K562 (cell line): ENCODE measurements around the gene USP20. TPM values are rescaled to one million over a fixed set of nuclear protein-coding genes. Genes with fewer than 3 reads are reported as not detected.
A peak's percentile ranks its signal among the peaks of the same experiment; 100 is the strongest.

Experiments
- CBX3 ChIP-seq, 2 experiments: IDR thresholded peaks; 1 replicate in 1 of 2; 2 replicates in 1 of 2; pipeline ENCODE4 v1.6.1; 2012; ENCODE audit warnings: inconsistent platforms in 2 of 2, low read length in 2 of 2, borderline replicate concordance in 1 of 2, control low read depth in 1 of 2
- DPF2 ChIP-seq: fragments of 450-650 bp; IDR thresholded peaks from 2 replicates; pipeline ENCODE4 v1.6.1; 2016
- GABPB1 ChIP-seq: sonication (generic); formaldehyde crosslinking; IDR thresholded peaks from 2 replicates; pipeline ENCODE4 v1.8.0; 2022; ENCODE audit warnings: mild to moderate bottlenecking, missing genetic modification reagents
- MAZ ChIP-seq, 2 experiments: fragments of 450-650 bp in 1 of 2; sonication (generic) in 1 of 2; formaldehyde crosslinking; IDR thresholded peaks in 1 of 2; conservative IDR thresholded peaks in 1 of 2; 2 replicates each; pipeline versions ENCODE4 v1.4.0 to v1.5.0; 2020; ENCODE audit warnings: mild to moderate bottlenecking in 1 of 2, missing genetic modification reagents in 1 of 2
- MYBL2 ChIP-seq, 2 experiments: fragments of 450-650 bp in 1 of 2; sonication (generic) in 1 of 2; formaldehyde crosslinking in 1 of 2; IDR thresholded peaks; 2 replicates each; pipeline versions ENCODE4 v1.6.1 to v1.8.1; 2017 to 2022; ENCODE audit warnings: borderline replicate concordance in 1 of 2, inconsistent platforms in 1 of 2, low read depth in 1 of 2, mild to moderate bottlenecking in 1 of 2, missing genetic modification reagents in 1 of 2, moderate library complexity in 1 of 2
- NONO ChIP-seq, 2 experiments: fragments of 200-400 bp in 1 of 2; fragments of 450-650 bp in 1 of 2; formaldehyde crosslinking in 1 of 2; IDR thresholded peaks; 2 replicates each; pipeline ENCODE4 v1.6.1; 2017; ENCODE audit warnings: low read depth in 2 of 2, mild to moderate bottlenecking in 2 of 2, moderate library complexity in 2 of 2, low read length in 1 of 2
- PBX2 ChIP-seq, 2 experiments: IDR thresholded peaks in 1 of 2; conservative IDR thresholded peaks in 1 of 2; 2 replicates each; pipeline ENCODE4 v1.6.1; 2016; ENCODE audit warnings: low read depth in 2 of 2, mild to moderate bottlenecking in 1 of 2, missing compliant biosample characterization in 1 of 2, missing genetic modification characterization in 1 of 2, moderate library complexity in 1 of 2
- PRMT5 ChIP-seq: sonication (generic); formaldehyde crosslinking; IDR thresholded peaks from 2 replicates; pipeline ENCODE4 v1.5.0; 2020; ENCODE audit warnings: missing genetic modification reagents
- SMC3 ChIP-seq: conservative IDR thresholded peaks from 2 replicates; pipeline ENCODE4 v1.6.1; 2011; ENCODE audit warnings: low read depth, low read length, improper control_type of control experiment; ENCODE audit not compliant: insufficient read depth
- SRF ChIP-seq, 2 experiments: fragments of 250-450, 450-650 bp in 1 of 2; sonication (Bioruptor Pico) in 1 of 2; sonication (generic) in 1 of 2; formaldehyde crosslinking; IDR thresholded peaks; 2 replicates each; pipeline versions ENCODE4 v1.5.0 to v1.5.1; 2020 to 2022; ENCODE audit warnings: mild to moderate bottlenecking in 1 of 2, missing genetic modification reagents in 1 of 2
- STAG1 ChIP-seq: sonication (generic); formaldehyde crosslinking; IDR thresholded peaks from 2 replicates; pipeline ENCODE4 v1.5.0; 2020; ENCODE audit warnings: missing genetic modification reagents, borderline replicate concordance
- TAF7 ChIP-seq: fragments of 450-650 bp; IDR thresholded peaks from 2 replicates; pipeline ENCODE4 v1.6.1; 2016; ENCODE audit warnings: missing genetic modification characterization, missing compliant biosample characterization
- WHSC1 ChIP-seq: IDR thresholded peaks from one replicate; pipeline ENCODE4 v1.6.1; 2012; ENCODE audit warnings: low read length, control low read depth, inconsistent platforms
- YY1 ChIP-seq, 3 experiments: IDR thresholded peaks; 2 replicates each; pipeline ENCODE4 v1.6.1; 2011; ENCODE audit warnings: low read length in 2 of 3, mild to moderate bottlenecking in 2 of 3, moderate library complexity in 2 of 3, borderline replicate concordance in 1 of 3, control low read depth in 1 of 3, low read depth in 1 of 3; ENCODE audit not compliant: insufficient read depth in 3 of 3, insufficient replicate concordance in 2 of 3, control insufficient read depth in 1 of 3, insufficient read length in 1 of 3; ENCODE audit errors: extremely low read depth in 1 of 3
- ZNF212 ChIP-seq: fragments of 450-650 bp; formaldehyde crosslinking; IDR thresholded peaks from 2 replicates; pipeline ENCODE4 v1.4.0; 2020; ENCODE audit warnings: mild to moderate bottlenecking
- ZNF239 ChIP-seq: fragments of 250-450 bp; sonication (Bioruptor Pico); IDR thresholded peaks from 2 replicates; pipeline ENCODE4 v1.4.0; 2020; ENCODE audit warnings: mild to moderate bottlenecking
- ZNF778 ChIP-seq: fragments of 450-650 bp; formaldehyde crosslinking; IDR thresholded peaks from 2 replicates; pipeline ENCODE4 v1.4.0; 2020; ENCODE audit warnings: mild to moderate bottlenecking, moderate library complexity
- polyA plus RNA-seq, 8 experiments: library from polyadenylated mRNA; depleted of rRNA in 4 of 8; stranded (reverse) in 5 of 8; unstranded in 3 of 8; fragments of >200 nt; fragmentation: Nextera tagmentation in 2 of 8; fragmentation: Illumina TruSeq in 1 of 8; extraction: Ambion mirVana in 2 of 8; extraction: Trizol in 1 of 8; gene quantifications; 2 replicates each; pipeline versions ENCODE4 v1.2.1 to v1.2.3, GENCODE V29; 2011 to 2014; ENCODE audit warnings: inconsistent platforms in 1 of 8, missing spikeins in 1 of 8
- total RNA-seq, 7 experiments: library from RNA; depleted of rRNA in 6 of 7; stranded (reverse); fragments of >200 nt in 6 of 7; fragmentation: Illumina TruSeq in 2 of 7; extraction: Trizol in 2 of 7; gene quantifications; 2 replicates each; pipeline versions ENCODE4 v1.2.1 to v1.2.3, GENCODE V29; 2011 to 2021; ENCODE audit warnings: low replicate concordance in 1 of 7
- TF ChIP-seq, protein P1 (sequence below): sonication (generic); formaldehyde crosslinking; IDR thresholded peaks from 2 replicates; pipeline ENCODE4 v1.8.1; 2023; ENCODE audit warnings: mild to moderate bottlenecking, missing genetic modification reagents, moderate library complexity
- TF ChIP-seq, protein P2 (sequence below), 3 experiments: IDR thresholded peaks in 2 of 3; conservative IDR thresholded peaks in 1 of 3; 2 replicates each; pipeline ENCODE4 v1.5.1; 2011 to 2012; ENCODE audit warnings: low read length in 3 of 3, mild to moderate bottlenecking in 3 of 3, control low read depth in 2 of 3, improper control_type of control experiment in 1 of 3, inconsistent platforms in 1 of 3, low read depth in 1 of 3, mixed read lengths in 1 of 3, moderate library complexity in 1 of 3; ENCODE audit not compliant: insufficient read depth in 2 of 3

USP20 gene
- total and polyA plus RNA-seq, 9 of the 15 experiments (the other 6 are each of a cell fraction or from before 2014, with no cell fraction given), result 1.9 to 136 (median 49.1) TPM

DNA sequence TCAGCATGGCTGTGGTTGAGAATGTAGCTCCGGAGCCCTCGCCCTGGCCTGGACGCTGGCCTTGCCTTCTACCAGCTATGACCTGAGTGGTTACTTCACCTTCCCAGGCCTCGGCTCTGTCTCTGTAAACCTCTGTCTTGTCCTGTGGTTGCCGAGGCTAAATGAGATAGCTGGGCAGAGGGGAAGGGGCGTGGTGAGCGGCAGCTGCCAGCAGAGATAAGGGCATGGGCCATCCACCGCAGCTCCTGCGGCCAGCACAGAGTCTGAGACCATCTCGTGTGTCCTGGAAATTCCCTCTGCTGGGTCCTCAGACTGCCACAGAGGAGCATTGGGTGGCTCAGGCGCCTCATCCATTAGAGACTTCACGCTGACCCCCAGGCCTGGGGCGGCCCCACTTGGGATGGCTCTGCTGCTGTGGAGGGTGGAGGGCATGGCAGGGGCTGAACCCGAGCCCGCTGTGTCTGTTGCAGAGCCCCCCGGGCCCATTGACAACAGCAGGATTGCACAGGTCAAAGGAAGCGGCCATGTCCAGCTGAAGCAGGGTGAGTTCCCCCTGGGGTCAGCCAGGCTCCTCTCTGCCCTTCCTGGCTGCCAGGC is 43.9 kb downstream of the USP20 start (continued):
- TF ChIP-seq, protein P1, sequence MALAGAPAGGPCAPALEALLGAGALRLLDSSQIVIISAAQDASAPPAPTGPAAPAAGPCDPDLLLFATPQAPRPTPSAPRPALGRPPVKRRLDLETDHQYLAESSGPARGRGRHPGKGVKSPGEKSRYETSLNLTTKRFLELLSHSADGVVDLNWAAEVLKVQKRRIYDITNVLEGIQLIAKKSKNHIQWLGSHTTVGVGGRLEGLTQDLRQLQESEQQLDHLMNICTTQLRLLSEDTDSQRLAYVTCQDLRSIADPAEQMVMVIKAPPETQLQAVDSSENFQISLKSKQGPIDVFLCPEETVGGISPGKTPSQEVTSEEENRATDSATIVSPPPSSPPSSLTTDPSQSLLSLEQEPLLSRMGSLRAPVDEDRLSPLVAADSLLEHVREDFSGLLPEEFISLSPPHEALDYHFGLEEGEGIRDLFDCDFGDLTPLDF, result peak; percentile 82; the same call in 1 of the 2 replicates
- peak in 1 of 3 experiments; percentile 69 for TF ChIP-seq YY1 (IDR thresholded peaks at IDR 0.05; ENCODE audit: borderline replicate concordance in 1 of 3, control insufficient read depth in 1 of 3, extremely low read depth in 1 of 3, insufficient read depth in 3 of 3, insufficient read length in 1 of 3, insufficient replicate concordance in 2 of 3, low read depth in 1 of 3, low read length in 2 of 3)
- no peak for TF ChIP-seq STAG1 (CRISPR knock-in tag)
- TF ChIP-seq GABPB1 (CRISPR knock-in tag), result no peak
- TF ChIP-seq ZNF239 (CRISPR knock-in tag), result peak; percentile 66
- TF ChIP-seq WHSC1, result no peak
- TF ChIP-seq NONO (IDR thresholded peaks at IDR 0.05; ENCODE audit: low read depth in 2 of 2, low read length in 1 of 2), result no peak
- TF ChIP-seq ZNF212 (CRISPR knock-in tag), result no peak
- no peak for TF ChIP-seq SRF (CRISPR knock-in tag; IDR thresholded peaks at IDR 0.05)
- TF ChIP-seq ZNF778 (CRISPR knock-in tag), result no peak
- TF ChIP-seq MYBL2 (IDR thresholded peaks at IDR 0.05; ENCODE audit: low read depth), result no peak
- no peak for TF ChIP-seq MYBL2 (CRISPR knock-in tag; IDR thresholded peaks at IDR 0.05; ENCODE audit: borderline replicate concordance)
- TF ChIP-seq TAF7 (tag), result no peak
- peak; percentile 31; the same call in 1 of the 2 replicates for TF ChIP-seq SMC3
- no peak for TF ChIP-seq PBX2 (CRISPR knock-in tag; IDR thresholded peaks at IDR 0.05; ENCODE audit: low read depth)
- no peak for TF ChIP-seq PBX2 (tag; conservative IDR thresholded peaks at IDR 0.05; ENCODE audit: low read depth)
- TF ChIP-seq DPF2, result no peak
- peak in 1 of 2 experiments; percentile 93; a peak in 1 of 4 replicates for TF ChIP-seq MAZ (CRISPR knock-in tag; conservative IDR thresholded peaks at IDR 0.05 in 1 of 2, IDR thresholded peaks at IDR 0.05 in 1 of 2)
- no peak for TF ChIP-seq PRMT5 (CRISPR knock-in tag)
- TF ChIP-seq, protein P2, sequence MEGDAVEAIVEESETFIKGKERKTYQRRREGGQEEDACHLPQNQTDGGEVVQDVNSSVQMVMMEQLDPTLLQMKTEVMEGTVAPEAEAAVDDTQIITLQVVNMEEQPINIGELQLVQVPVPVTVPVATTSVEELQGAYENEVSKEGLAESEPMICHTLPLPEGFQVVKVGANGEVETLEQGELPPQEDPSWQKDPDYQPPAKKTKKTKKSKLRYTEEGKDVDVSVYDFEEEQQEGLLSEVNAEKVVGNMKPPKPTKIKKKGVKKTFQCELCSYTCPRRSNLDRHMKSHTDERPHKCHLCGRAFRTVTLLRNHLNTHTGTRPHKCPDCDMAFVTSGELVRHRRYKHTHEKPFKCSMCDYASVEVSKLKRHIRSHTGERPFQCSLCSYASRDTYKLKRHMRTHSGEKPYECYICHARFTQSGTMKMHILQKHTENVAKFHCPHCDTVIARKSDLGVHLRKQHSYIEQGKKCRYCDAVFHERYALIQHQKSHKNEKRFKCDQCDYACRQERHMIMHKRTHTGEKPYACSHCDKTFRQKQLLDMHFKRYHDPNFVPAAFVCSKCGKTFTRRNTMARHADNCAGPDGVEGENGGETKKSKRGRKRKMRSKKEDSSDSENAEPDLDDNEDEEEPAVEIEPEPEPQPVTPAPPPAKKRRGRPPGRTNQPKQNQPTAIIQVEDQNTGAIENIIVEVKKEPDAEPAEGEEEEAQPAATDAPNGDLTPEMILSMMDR (IDR thresholded peaks at IDR 0.05 in 2 of 3, conservative IDR thresholded peaks at IDR 0.05 in 1 of 3; ENCODE audit: insufficient read depth in 2 of 3, low read depth in 1 of 3, low read length in 3 of 3), result peak in 2 of 3 experiments; percentile 7 to 11; a peak in 3 of 6 replicates
- TF ChIP-seq CBX3 (IDR thresholded peaks at IDR 0.05; ENCODE audit: borderline replicate concordance in 1 of 2, low read length in 2 of 2), result no peak
